ENCODE data around the gene PLCH2. TPM values are rescaled to one million over a fixed set of nuclear protein-coding genes. Genes with fewer than 3 reads are reported as not detected.

Gene PLCH2
- total and polyA plus RNA-seq, 9 of the 15 experiments (the other 6 are each of a cell fraction or from before 2014, with no cell fraction given), result 0.16 TPM; not detected in 8

- TF ChIP-seq ZBTB7A (IDR thresholded peaks at IDR 0.05; ENCODE audit: borderline replicate concordance, control insufficient read depth, low read depth, low read length) (peak; percentile 66; the same call in 1 of the 2 replicates), MCM2 (IDR thresholded peaks at IDR 0.05; ENCODE audit: low read depth) (no peak), SUPT5H (IDR thresholded peaks at IDR 0.05) (no peak), GATA2 (CRISPR knock-in tag; IDR thresholded peaks at IDR 0.05) (no peak), NR2F6 (CRISPR knock-in tag; IDR thresholded peaks at IDR 0.05) (no peak), MTA3 (IDR thresholded peaks at IDR 0.05; ENCODE audit: borderline replicate concordance) (peak; percentile 64; the same call in 1 of the 2 replicates), TEAD1 (CRISPR knock-in tag; IDR thresholded peaks at IDR 0.05) (0 out of 4 replicates have a peak, but pooled peaks of 1 of the 2 experiments have one; percentile 18), TCF7L2 (IDR thresholded peaks at IDR 0.05; ENCODE audit: low read depth, low read length) (no peak), RBM39 (optimal IDR thresholded peaks at IDR 0.05; ENCODE audit: low read depth, low read length) (peak; percentile 40), TBL1XR1 (IDR thresholded peaks at IDR 0.05; ENCODE audit: low read length in 2 of 2) (peak in 1 of 2 experiments; percentile 55; a peak in 2 of 4 replicates), BMI1 (IDR thresholded peaks at IDR 0.05; ENCODE audit: low read length) (no peak), STAG1 (CRISPR knock-in tag; IDR thresholded peaks at IDR 0.05; ENCODE audit: borderline replicate concordance) (peak; percentile 72; the same call in 1 of the 2 replicates), YY1 (IDR thresholded peaks at IDR 0.05; ENCODE audit: borderline replicate concordance in 1 of 3, control insufficient read depth in 1 of 3, extremely low read depth in 1 of 3, insufficient read depth in 3 of 3, insufficient read length in 1 of 3, insufficient replicate concordance in 2 of 3, low read depth in 1 of 3, low read length in 2 of 3) (no peak), ESRRB (CRISPR knock-in tag; IDR thresholded peaks at IDR 0.05; ENCODE audit: borderline replicate concordance) (no peak), AFF1 (IDR thresholded peaks at IDR 0.05; ENCODE audit: low read depth in 1 of 2, partially characterized antibody in 2 of 2) (no peak), CBX1 (IDR thresholded peaks at IDR 0.05; ENCODE audit: low read depth) (0 out of 2 replicates have a peak, but pooled peaks have one; percentile 55), RBFOX2 (IDR thresholded peaks at IDR 0.05; ENCODE audit: low read depth, low read length) (0 out of 2 replicates have a peak, but pooled peaks have one; percentile 1)
- TF ChIP-seq, protein P1, sequence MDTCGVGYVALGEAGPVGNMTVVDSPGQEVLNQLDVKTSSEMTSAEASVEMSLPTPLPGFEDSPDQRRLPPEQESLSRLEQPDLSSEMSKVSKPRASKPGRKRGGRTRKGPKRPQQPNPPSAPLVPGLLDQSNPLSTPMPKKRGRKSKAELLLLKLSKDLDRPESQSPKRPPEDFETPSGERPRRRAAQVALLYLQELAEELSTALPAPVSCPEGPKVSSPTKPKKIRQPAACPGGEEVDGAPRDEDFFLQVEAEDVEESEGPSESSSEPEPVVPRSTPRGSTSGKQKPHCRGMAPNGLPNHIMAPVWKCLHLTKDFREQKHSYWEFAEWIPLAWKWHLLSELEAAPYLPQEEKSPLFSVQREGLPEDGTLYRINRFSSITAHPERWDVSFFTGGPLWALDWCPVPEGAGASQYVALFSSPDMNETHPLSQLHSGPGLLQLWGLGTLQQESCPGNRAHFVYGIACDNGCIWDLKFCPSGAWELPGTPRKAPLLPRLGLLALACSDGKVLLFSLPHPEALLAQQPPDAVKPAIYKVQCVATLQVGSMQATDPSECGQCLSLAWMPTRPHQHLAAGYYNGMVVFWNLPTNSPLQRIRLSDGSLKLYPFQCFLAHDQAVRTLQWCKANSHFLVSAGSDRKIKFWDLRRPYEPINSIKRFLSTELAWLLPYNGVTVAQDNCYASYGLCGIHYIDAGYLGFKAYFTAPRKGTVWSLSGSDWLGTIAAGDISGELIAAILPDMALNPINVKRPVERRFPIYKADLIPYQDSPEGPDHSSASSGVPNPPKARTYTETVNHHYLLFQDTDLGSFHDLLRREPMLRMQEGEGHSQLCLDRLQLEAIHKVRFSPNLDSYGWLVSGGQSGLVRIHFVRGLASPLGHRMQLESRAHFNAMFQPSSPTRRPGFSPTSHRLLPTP (IDR thresholded peaks at IDR 0.05; ENCODE audit: borderline replicate concordance, extremely low read depth, insufficient read length), result no peak
- TF ChIP-seq, protein P2, sequence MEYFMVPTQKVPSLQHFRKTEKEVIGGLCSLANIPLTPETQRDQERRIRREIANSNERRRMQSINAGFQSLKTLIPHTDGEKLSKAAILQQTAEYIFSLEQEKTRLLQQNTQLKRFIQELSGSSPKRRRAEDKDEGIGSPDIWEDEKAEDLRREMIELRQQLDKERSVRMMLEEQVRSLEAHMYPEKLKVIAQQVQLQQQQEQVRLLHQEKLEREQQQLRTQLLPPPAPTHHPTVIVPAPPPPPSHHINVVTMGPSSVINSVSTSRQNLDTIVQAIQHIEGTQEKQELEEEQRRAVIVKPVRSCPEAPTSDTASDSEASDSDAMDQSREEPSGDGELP (CRISPR knock-in tag; IDR thresholded peaks at IDR 0.05; ENCODE audit: borderline replicate concordance), result peak; percentile 59; the same call in 1 of the 2 replicates
Observed at GRCh38 chr1:2548068-2548589, 72.0 kb downstream of the PLCH2 start (continued).
